Measurements from ENCODE around the gene FRA10AC1.
"Not testable (repeated sequence)": the region's sequence is repeated elsewhere in the genome, so short reads cannot be mapped to it uniquely, and the experiment has no call there.

Gene FRA10AC1

GRCh38 chr10:93701866-93702209, 554 bp downstream of the FRA10AC1 start:
- DNase-seq: no peak

GRCh38 chr10:93697207-93697606, 5.2 kb downstream of the FRA10AC1 start:
- DNase-seq: no peak

GRCh38 chr10:93696582-93696981, 5.8 kb downstream of the FRA10AC1 start:
- not testable (repeated sequence) for DNase-seq

- no peak for DNase-seq
Observed at GRCh38 chr10:93695740-93696139, 6.7 kb downstream of the FRA10AC1 start.

GRCh38 chr10:93687737-93688136, 14.7 kb downstream of the FRA10AC1 start:
- no peak for DNase-seq

- no peak for DNase-seq
Observed at GRCh38 chr10:93680412-93681047, 21.9 kb downstream of the FRA10AC1 start.

GRCh38 chr10:93678805-93679587, 23.4 kb downstream of the FRA10AC1 start:
- no peak for DNase-seq

GRCh38 chr10:93678386-93678785, 24.0 kb downstream of the FRA10AC1 start:
- no peak for DNase-seq

- no peak for DNase-seq
Observed at GRCh38 chr10:93673791-93674190, 28.6 kb downstream of the FRA10AC1 start.

GRCh38 chr10:93672890-93673289, 29.5 kb downstream of the FRA10AC1 start:
- no peak for DNase-seq

GRCh38 chr10:93672022-93672678, 30.2 kb downstream of the FRA10AC1 start:
- no peak for DNase-seq

GRCh38 chr10:93671042-93671441, 31.4 kb downstream of the FRA10AC1 start:
- DNase-seq: no peak

- DNase-seq: no peak
Observed at GRCh38 chr10:93670372-93670771, 32.0 kb downstream of the FRA10AC1 start.

- no peak for DNase-seq
Observed at GRCh38 chr10:93667795-93668194, 34.6 kb downstream of the FRA10AC1 start.

- no peak for DNase-seq
Observed at GRCh38 chr10:93666030-93666429, 36.4 kb downstream of the FRA10AC1 start.

GRCh38 chr10:93657757-93658156, 44.6 kb downstream of the FRA10AC1 start:
- DNase-seq: no peak

- DNase-seq: no peak
Observed at GRCh38 chr10:93656155-93656554, 46.2 kb downstream of the FRA10AC1 start.

- DNase-seq: no peak
Observed at GRCh38 chr10:93654201-93654600, 48.2 kb downstream of the FRA10AC1 start.

- no peak for DNase-seq
Observed at GRCh38 chr10:93652857-93653256, 49.5 kb downstream of the FRA10AC1 start.

GRCh38 chr10:93639791-93640190, 62.6 kb downstream of the FRA10AC1 start:
- no peak for DNase-seq

- no peak for DNase-seq
Observed at GRCh38 chr10:93630625-93631557, 71.5 kb downstream of the FRA10AC1 start.

GRCh38 chr10:93629647-93630305, 72.6 kb downstream of the FRA10AC1 start:
- DNase-seq: no peak

Data from activated CD4-positive, alpha-beta T cell treated with anti-CD3 and anti-CD28 coated beads, Interleukin-2, amount 50 U/mL, for 1 hour (primary cell).